HEK293T (cell line): ENCODE data around the gene COPS2.

Experiments
- ARNT ChIP-seq: fragments of 450-650 bp; IDR thresholded peaks from 2 replicates; pipeline ENCODE4 v1.6.1; 2017; ENCODE audit warnings: mild to moderate bottlenecking
- BHLHE40 ChIP-seq: fragments of 450-650 bp; IDR thresholded peaks from 2 replicates; pipeline ENCODE4 v1.6.1; 2016; ENCODE audit warnings: mild to moderate bottlenecking, moderate library complexity, borderline replicate concordance
- CTBP1 ChIP-seq: fragments of 450-650 bp; IDR thresholded peaks from 2 replicates; pipeline ENCODE4 v1.6.1; 2016; ENCODE audit warnings: borderline replicate concordance
- ELF4 ChIP-seq: fragments of 450-650 bp; IDR thresholded peaks from 2 replicates; pipeline ENCODE4 v1.6.1; 2017; ENCODE audit warnings: antibody characterized with exemption
- FOXA1 ChIP-seq: fragments of 450-650 bp; IDR thresholded peaks from 2 replicates; pipeline ENCODE4 v1.6.1; 2016; ENCODE audit warnings: mild to moderate bottlenecking
- FOXK2 ChIP-seq: fragments of 450-650 bp; IDR thresholded peaks from 2 replicates; pipeline ENCODE4 v1.6.1; 2016; ENCODE audit warnings: mild to moderate bottlenecking
- FOXM1 ChIP-seq: fragments of 450-650 bp; IDR thresholded peaks from 2 replicates; pipeline ENCODE4 v1.6.1; 2017; ENCODE audit warnings: mild to moderate bottlenecking, borderline replicate concordance
- L3MBTL2 ChIP-seq: fragments of 450-650 bp; conservative IDR thresholded peaks from 2 replicates; pipeline ENCODE4 v1.6.1; 2016; ENCODE audit warnings: mild to moderate bottlenecking
- LEF1 ChIP-seq: fragments of 450-650 bp; IDR thresholded peaks from 2 replicates; pipeline ENCODE4 v1.6.1; 2017; ENCODE audit warnings: mild to moderate bottlenecking, borderline replicate concordance
- SP1 ChIP-seq: fragments of 450-650 bp; IDR thresholded peaks from 2 replicates; pipeline ENCODE4 v1.6.1; 2017

- TF ChIP-seq FOXA1 (no peak), BHLHE40 (no peak), FOXM1 (no peak), SP1 (no peak), FOXK2 (no peak), ELF4 (no peak), LEF1 (no peak), CTBP1 (no peak), L3MBTL2 (no peak), ARNT (no peak)
Measured at GRCh38 chr15:49196856-49197255, 41.5 kb upstream of the COPS2 start.
